Measurements from ENCODE around the gene PDZRN3. TPM values are rescaled to one million over a fixed set of nuclear protein-coding genes. Genes with fewer than 3 reads are reported as not detected.

PDZRN3 gene
- total RNA-seq, 1 donor from 2014 or later, result 16.0 TPM

- Histone ChIP-seq H3K4me3 (no peak overlapping the region), H3K36me3 (no peaks in the 10 kb centered on the region), H3K4me1 (no peaks in the 10 kb centered on the region), H3K9me3 (no peaks in the 10 kb centered on the region), H3K27ac (no peak overlapping the region), H3K27me3 (ENCODE audit: low read depth) (no peaks in the 10 kb centered on the region)
- ATAC-seq (no peak), DNase-seq (no peak)
- intact Hi-C loops (cut with DNase I), result no loop called here
- TF ChIP-seq, protein P1, sequence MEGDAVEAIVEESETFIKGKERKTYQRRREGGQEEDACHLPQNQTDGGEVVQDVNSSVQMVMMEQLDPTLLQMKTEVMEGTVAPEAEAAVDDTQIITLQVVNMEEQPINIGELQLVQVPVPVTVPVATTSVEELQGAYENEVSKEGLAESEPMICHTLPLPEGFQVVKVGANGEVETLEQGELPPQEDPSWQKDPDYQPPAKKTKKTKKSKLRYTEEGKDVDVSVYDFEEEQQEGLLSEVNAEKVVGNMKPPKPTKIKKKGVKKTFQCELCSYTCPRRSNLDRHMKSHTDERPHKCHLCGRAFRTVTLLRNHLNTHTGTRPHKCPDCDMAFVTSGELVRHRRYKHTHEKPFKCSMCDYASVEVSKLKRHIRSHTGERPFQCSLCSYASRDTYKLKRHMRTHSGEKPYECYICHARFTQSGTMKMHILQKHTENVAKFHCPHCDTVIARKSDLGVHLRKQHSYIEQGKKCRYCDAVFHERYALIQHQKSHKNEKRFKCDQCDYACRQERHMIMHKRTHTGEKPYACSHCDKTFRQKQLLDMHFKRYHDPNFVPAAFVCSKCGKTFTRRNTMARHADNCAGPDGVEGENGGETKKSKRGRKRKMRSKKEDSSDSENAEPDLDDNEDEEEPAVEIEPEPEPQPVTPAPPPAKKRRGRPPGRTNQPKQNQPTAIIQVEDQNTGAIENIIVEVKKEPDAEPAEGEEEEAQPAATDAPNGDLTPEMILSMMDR (IDR thresholded peaks at IDR 0.05), result no peak
Observed at GRCh38 chr3:73608456-73609314, 16.1 kb downstream of the PDZRN3 start.

- Histone ChIP-seq H3K36me3 (no peaks in the 10 kb centered on the region), H3K4me3 (no peak overlapping the region), H3K4me1 (peaks cover 6% of the 10 kb centered on the region), H3K27ac (no peak overlapping the region), H3K9me3 (no peaks in the 10 kb centered on the region), H3K27me3 (ENCODE audit: low read depth) (no peaks in the 10 kb centered on the region)
- no peak for ATAC-seq
- DNase-seq, result no peak
- TF ChIP-seq, protein P1 (IDR thresholded peaks at IDR 0.05), result no peak
- intact Hi-C loops (cut with DNase I), result no loop called here
Observed at GRCh38 chr3:73605861-73606260, 18.9 kb downstream of the PDZRN3 start.

GRCh38 chr3:73605412-73605811 is 19.3 kb downstream of the PDZRN3 start:
- ATAC-seq (no peak), DNase-seq (no peak)
- Histone ChIP-seq H3K27ac (no peak overlapping the region), H3K36me3 (no peaks in the 10 kb centered on the region), H3K9me3 (no peaks in the 10 kb centered on the region), H3K4me1 (peaks cover 6% of the 10 kb centered on the region), H3K4me3 (no peak overlapping the region), H3K27me3 (ENCODE audit: low read depth) (no peaks in the 10 kb centered on the region)
- TF ChIP-seq, protein P1 (IDR thresholded peaks at IDR 0.05), result no peak
- intact Hi-C loops (cut with DNase I), result no loop called here

GRCh38 chr3:73604451-73604850 is 20.3 kb downstream of the PDZRN3 start:
- Histone ChIP-seq H3K4me3 (no peak overlapping the region), H3K36me3 (no peaks in the 10 kb centered on the region), H3K9me3 (no peaks in the 10 kb centered on the region), H3K4me1 (peaks cover 6% of the 10 kb centered on the region), H3K27me3 (ENCODE audit: low read depth) (no peaks in the 10 kb centered on the region), H3K27ac (no peak overlapping the region)
- intact Hi-C loops (cut with DNase I), result no loop called here
- TF ChIP-seq, protein P1 (IDR thresholded peaks at IDR 0.05), result no peak
- ATAC-seq, result no peak
- no peak for DNase-seq

GRCh38 chr3:73603762-73604171 is 21.0 kb downstream of the PDZRN3 start:
- DNase-seq, result no peak
- TF ChIP-seq, protein P1 (IDR thresholded peaks at IDR 0.05), result no peak
- Histone ChIP-seq H3K27me3 (ENCODE audit: low read depth) (no peaks in the 10 kb centered on the region), H3K4me1 (peaks cover 6% of the 10 kb centered on the region), H3K9me3 (no peaks in the 10 kb centered on the region), H3K4me3 (no peak overlapping the region), H3K36me3 (no peaks in the 10 kb centered on the region), H3K27ac (no peak overlapping the region)
- intact Hi-C loops (cut with DNase I), result no loop called here
- no peak for ATAC-seq
